OCI-M2 (cell line): Measurements from ENCODE around the gene SNRPA1.

Experiments
- DNase-seq: peaks from one replicate; lab custom pipeline; 2025; ENCODE audit not compliant: unreplicated experiment; lab: John Stamatoyannopoulos, UW

Gene SNRPA1

GRCh38 chr15:101264911-101265641 is 30.0 kb downstream of the SNRPA1 start:
- DNase-seq = no peak

GRCh38 chr15:101264011-101264410 is 31.0 kb downstream of the SNRPA1 start:
- DNase-seq = no peak

GRCh38 chr15:101262551-101262950 is 32.5 kb downstream of the SNRPA1 start:
- no peak for DNase-seq

GRCh38 chr15:101258238-101259144 is 36.6 kb downstream of the SNRPA1 start:
- DNase-seq = no peak

GRCh38 chr15:101256757-101257156 is 38.3 kb downstream of the SNRPA1 start:
- DNase-seq = no peak

GRCh38 chr15:101255615-101256241 is 39.3 kb downstream of the SNRPA1 start:
- no peak for DNase-seq

GRCh38 chr15:101255051-101255395 is 40.0 kb downstream of the SNRPA1 start:
- DNase-seq = no peak

- DNase-seq = no peak
These were observed 40.6 kb downstream of the SNRPA1 start for GRCh38 chr15:101254157-101255050.

- DNase-seq = no peak
These were observed 42.2 kb downstream of the SNRPA1 start for GRCh38 chr15:101252836-101253235.

GRCh38 chr15:101251830-101252820 is 42.9 kb downstream of the SNRPA1 start, which contains the start of gene CHSY1:
Gene CHSY1 (minus strand): TSS chr15:101252048. CDS start chr15:101251456, 592 bp downstream.
- no peak for DNase-seq

GRCh38 chr15:101250873-101251829 is 43.9 kb downstream of the SNRPA1 start:
- no peak for DNase-seq

- DNase-seq = no peak
These were observed 44.7 kb downstream of the SNRPA1 start for GRCh38 chr15:101250341-101250831.

GRCh38 chr15:101248274-101248673 is 46.8 kb downstream of the SNRPA1 start:
- no peak for DNase-seq

- no peak for DNase-seq
These were observed 48.0 kb downstream of the SNRPA1 start for GRCh38 chr15:101246824-101247745.

- no peak for DNase-seq
These were observed 48.7 kb downstream of the SNRPA1 start for GRCh38 chr15:101246391-101246790.

GRCh38 chr15:101244889-101245668 is 50.0 kb downstream of the SNRPA1 start:
- no peak for DNase-seq
